Suprapubic skin (tissue), 4 donors: Measurements from ENCODE around the gene LIMS2. TPM values are rescaled to one million over a fixed set of nuclear protein-coding genes. Genes with fewer than 3 reads are reported as not detected.

Experiments used
- DNase-seq, 2 donors: peaks; one replicate each; pipeline ENCODE4 v3.0.0-alpha.2; 2019; ENCODE audit warnings: low spot score in 2 of 2
- H3K27ac ChIP-seq: fragments of 200-600 bp; sonication (generic); one replicate; pipeline ENCODE4 v1.5.1; 2019
- H3K27me3 ChIP-seq: fragments of 200-600 bp; sonication (generic); one replicate; pipeline ENCODE4 v1.5.1; 2019
- H3K36me3 ChIP-seq: fragments of 200-600 bp; sonication (generic); one replicate; pipeline ENCODE4 v1.5.1; 2019
- H3K4me1 ChIP-seq: fragments of 200-600 bp; sonication (generic); one replicate; pipeline ENCODE4 v1.5.1; 2019
- H3K4me3 ChIP-seq: fragments of 200-600 bp; sonication (generic); one replicate; pipeline ENCODE4 v1.5.1; 2019; ENCODE audit warnings: mild to moderate bottlenecking
- H3K9me3 ChIP-seq: fragments of 200-600 bp; sonication (generic); one replicate; pipeline ENCODE4 v1.5.1; 2019
- EP300 ChIP-seq: sonication (generic); formaldehyde crosslinking; IDR thresholded peaks from one replicate; pipeline ENCODE4 v1.6.1; 2017; ENCODE audit warnings: antibody characterized with exemption
- POLR2A ChIP-seq, 2 donors: fragments of 450-650 bp; IDR thresholded peaks; one replicate each; pipeline ENCODE4 v1.6.1; 2017; ENCODE audit warnings: antibody characterized with exemption in 2 of 2, mild to moderate bottlenecking in 2 of 2, moderate library complexity in 2 of 2
- POLR2AphosphoS5 ChIP-seq, 3 donors: sonication (generic); formaldehyde crosslinking; IDR thresholded peaks; one replicate each; pipeline ENCODE4 v1.6.1; 2017; ENCODE audit warnings: antibody characterized with exemption in 3 of 3
- WGBS: methylation state at CpG from one replicate; pipeline ENCODE4 v1.1.5; 2018; 5-methylcytosine and 5-hydroxymethylcytosine counted together
- total RNA-seq, 4 donors: library from RNA; depleted of rRNA; stranded (reverse); fragments of >200 nt; gene quantifications; one replicate each; pipeline ENCODE4 v1.1.0, GENCODE V29; 2016
- TF ChIP-seq, protein P1 (sequence below), 2 donors: fragments of 200-600 bp in 1 of 2; fragments of 450-650 bp in 1 of 2; sonication (generic) in 1 of 2; IDR thresholded peaks; one replicate each; pipeline ENCODE4 v1.5.1; 2016 to 2019; ENCODE audit warnings: antibody characterized with exemption in 2 of 2, mild to moderate bottlenecking in 1 of 2, moderate library complexity in 1 of 2

Gene LIMS2
- total RNA-seq, 4 donors from 2014 or later = 9.2 to 40.0 (median 15.4) TPM

DNA sequence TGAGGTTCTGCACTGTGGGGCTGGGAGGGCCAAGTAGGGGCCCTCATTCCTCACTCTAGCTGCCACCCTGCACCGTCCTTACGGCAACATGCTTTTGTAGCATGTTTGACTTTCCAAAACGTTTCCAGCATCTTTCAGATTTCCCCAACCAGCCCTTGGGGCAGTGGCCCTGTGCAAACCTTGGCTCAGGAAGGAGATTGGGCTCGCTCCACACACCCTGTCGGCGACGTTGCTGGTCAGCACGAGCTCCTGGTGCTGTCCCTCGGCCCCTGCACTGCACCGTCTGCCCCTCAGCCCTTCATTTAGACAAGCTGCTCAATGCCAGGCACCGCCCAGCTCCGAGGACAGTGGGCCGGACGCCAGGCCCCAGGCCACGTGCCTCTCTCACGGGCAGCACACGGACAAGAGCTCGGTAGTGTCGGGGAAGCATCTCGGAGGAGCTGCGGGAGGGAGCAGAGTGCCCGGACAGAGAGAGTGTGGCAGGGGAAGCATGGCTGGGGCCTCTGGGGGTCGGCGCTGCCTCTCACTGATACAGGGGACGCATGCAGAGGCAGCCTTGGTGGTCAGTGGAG lies 22.5 kb downstream of the LIMS2 start:
- H3K4me1 ChIP-seq = peaks cover 26% of the 10 kb centered on the region
- no peak overlapping the region for H3K27ac ChIP-seq
- no peaks in the 10 kb centered on the region for H3K9me3 ChIP-seq
- no peak overlapping the region for H3K4me3 ChIP-seq
- no peak for TF ChIP-seq POLR2AphosphoS5 (IDR thresholded peaks at IDR 0.05)
- TF ChIP-seq, protein P1, sequence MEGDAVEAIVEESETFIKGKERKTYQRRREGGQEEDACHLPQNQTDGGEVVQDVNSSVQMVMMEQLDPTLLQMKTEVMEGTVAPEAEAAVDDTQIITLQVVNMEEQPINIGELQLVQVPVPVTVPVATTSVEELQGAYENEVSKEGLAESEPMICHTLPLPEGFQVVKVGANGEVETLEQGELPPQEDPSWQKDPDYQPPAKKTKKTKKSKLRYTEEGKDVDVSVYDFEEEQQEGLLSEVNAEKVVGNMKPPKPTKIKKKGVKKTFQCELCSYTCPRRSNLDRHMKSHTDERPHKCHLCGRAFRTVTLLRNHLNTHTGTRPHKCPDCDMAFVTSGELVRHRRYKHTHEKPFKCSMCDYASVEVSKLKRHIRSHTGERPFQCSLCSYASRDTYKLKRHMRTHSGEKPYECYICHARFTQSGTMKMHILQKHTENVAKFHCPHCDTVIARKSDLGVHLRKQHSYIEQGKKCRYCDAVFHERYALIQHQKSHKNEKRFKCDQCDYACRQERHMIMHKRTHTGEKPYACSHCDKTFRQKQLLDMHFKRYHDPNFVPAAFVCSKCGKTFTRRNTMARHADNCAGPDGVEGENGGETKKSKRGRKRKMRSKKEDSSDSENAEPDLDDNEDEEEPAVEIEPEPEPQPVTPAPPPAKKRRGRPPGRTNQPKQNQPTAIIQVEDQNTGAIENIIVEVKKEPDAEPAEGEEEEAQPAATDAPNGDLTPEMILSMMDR (IDR thresholded peaks at IDR 0.05) = no peak
- TF ChIP-seq POLR2A (IDR thresholded peaks at IDR 0.05) = no peak
- H3K36me3 ChIP-seq = peaks cover 10% of the 10 kb centered on the region
- no peak for DNase-seq
- WGBS = 80% methylated on average over 19 of the region's 25 CpGs
- H3K27me3 ChIP-seq = no peaks in the 10 kb centered on the region

DNA sequence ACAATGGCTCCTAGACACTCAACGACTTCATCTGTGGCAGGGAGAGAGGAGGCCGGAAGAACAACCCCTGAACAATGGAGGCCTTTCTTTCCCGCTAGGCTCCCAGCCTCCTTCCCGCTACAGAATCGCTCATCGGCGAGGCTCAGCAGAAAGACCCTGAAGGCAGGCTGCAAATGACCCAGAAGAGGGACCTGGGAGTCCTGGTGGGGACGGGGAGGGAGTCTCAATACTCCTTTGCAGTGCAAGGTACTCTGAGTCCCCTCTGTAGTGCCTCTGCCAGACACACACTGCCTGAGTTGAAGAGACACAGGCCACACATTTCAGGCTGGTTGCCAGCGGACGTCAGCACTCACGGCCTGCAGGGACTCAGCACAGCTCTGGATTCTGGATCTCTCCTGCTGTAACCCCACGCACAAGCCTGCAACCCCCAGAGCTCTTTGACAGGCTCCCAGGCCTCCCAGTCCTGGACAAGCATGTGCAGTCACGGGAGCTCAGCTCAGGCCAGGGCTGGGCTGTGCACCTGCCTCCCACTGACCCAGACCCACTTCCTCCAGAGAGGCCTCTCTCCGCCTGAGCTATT lies 23.3 kb downstream of the LIMS2 start:
- WGBS = 91% methylated on average over 10 of the region's 14 CpGs
- H3K4me1 ChIP-seq = peaks cover 33% of the 10 kb centered on the region
- DNase-seq = no peak
- no peaks in the 10 kb centered on the region for H3K27me3 ChIP-seq
- H3K4me3 ChIP-seq = no peak overlapping the region
- TF ChIP-seq EP300 = no peak
- TF ChIP-seq, protein P1 (IDR thresholded peaks at IDR 0.05) = no peak
- TF ChIP-seq POLR2A (IDR thresholded peaks at IDR 0.05) = no peak
- TF ChIP-seq POLR2AphosphoS5 (IDR thresholded peaks at IDR 0.05) = no peak
- no peak overlapping the region for H3K27ac ChIP-seq
- H3K9me3 ChIP-seq = no peaks in the 10 kb centered on the region
- H3K36me3 ChIP-seq = peaks cover 10% of the 10 kb centered on the region

DNA sequence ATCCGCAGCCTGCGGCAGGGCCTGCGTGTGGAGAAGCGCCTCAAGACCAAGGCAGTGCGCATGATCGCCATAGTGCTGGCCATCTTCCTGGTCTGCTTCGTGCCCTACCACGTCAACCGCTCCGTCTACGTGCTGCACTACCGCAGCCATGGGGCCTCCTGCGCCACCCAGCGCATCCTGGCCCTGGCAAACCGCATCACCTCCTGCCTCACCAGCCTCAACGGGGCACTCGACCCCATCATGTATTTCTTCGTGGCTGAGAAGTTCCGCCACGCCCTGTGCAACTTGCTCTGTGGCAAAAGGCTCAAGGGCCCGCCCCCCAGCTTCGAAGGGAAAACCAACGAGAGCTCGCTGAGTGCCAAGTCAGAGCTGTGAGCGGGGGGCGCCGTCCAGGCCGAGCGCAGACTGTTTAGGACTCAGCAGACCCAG lies 23.9 kb downstream of the LIMS2 start:
- Histone ChIP-seq H3K27ac (peak overlapping the region; percentile 23), H3K4me3 (no peak overlapping the region), H3K4me1 (peaks cover 34% of the 10 kb centered on the region), H3K27me3 (no peaks in the 10 kb centered on the region), H3K9me3 (no peaks in the 10 kb centered on the region), H3K36me3 (peaks cover 10% of the 10 kb centered on the region)
- no peak for DNase-seq
- 92% methylated on average over 22 of the region's 29 CpGs for WGBS
- TF ChIP-seq EP300 = no peak
- TF ChIP-seq, protein P1 (IDR thresholded peaks at IDR 0.05) = no peak
- no peak for TF ChIP-seq POLR2AphosphoS5 (IDR thresholded peaks at IDR 0.05)
- TF ChIP-seq POLR2A (IDR thresholded peaks at IDR 0.05) = no peak

DNA sequence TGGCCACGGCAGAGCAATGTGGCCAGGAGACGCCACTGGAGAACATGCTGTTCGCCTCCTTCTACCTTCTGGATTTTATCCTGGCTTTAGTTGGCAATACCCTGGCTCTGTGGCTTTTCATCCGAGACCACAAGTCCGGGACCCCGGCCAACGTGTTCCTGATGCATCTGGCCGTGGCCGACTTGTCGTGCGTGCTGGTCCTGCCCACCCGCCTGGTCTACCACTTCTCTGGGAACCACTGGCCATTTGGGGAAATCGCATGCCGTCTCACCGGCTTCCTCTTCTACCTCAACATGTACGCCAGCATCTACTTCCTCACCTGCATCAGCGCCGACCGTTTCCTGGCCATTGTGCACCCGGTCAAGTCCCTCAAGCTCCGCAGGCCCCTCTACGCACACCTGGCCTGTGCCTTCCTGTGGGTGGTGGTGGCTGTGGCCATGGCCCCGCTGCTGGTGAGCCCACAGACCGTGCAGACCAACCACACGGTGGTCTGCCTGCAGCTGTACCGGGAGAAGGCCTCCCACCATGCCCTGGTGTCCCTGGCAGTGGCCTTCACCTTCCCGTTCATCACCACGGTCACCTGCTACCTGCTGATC lies 24.4 kb downstream of the LIMS2 start:
- H3K36me3 ChIP-seq = peaks cover 10% of the 10 kb centered on the region
- WGBS = 84% methylated on average over 28 of the region's 28 CpGs
- DNase-seq = no peak
- H3K9me3 ChIP-seq = no peaks in the 10 kb centered on the region
- TF ChIP-seq POLR2AphosphoS5 (IDR thresholded peaks at IDR 0.05) (no peak), POLR2A (IDR thresholded peaks at IDR 0.05) (no peak), EP300 (no peak)
- TF ChIP-seq, protein P1 (IDR thresholded peaks at IDR 0.05) = no peak
- no peak overlapping the region for H3K27ac ChIP-seq
- H3K4me3 ChIP-seq = no peak overlapping the region
- H3K4me1 ChIP-seq = peaks cover 34% of the 10 kb centered on the region
- no peaks in the 10 kb centered on the region for H3K27me3 ChIP-seq

DNA sequence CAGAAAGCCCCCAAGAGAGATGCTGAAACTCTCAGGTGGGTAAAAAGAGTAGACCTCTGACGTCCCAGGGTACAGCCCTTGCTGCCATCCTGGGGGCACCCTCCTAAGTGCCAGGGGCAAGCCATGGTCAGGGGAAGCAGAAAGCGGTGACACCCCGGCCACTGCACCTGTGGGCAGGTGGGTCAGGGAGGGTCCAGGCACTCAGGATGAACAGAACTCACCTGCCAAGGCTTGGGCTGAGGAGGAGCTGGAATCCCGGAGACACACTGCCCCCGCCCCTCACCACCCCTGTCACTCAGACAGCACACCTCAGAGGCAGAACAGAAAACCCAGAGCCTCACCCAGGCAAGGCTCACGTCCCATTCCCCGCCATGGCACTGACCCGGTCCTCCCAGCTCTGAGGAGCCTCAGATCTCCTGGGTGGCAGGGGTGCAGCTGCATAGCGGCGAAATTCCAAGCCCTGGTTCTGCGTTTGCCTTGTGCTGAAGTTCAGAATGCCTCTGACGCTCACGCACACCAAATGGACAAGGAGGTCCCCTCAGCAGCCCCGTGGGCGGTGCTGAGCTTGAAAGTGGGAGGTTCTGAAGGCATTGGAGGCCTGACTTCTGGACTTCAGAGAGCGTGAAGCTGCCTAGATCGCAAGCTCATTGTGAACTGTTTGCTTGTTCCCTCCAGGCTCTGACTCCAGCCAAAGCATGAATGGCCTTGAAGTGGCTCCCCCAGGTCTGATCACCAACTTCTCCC lies 25.1 kb downstream of the LIMS2 start:
- Histone ChIP-seq H3K4me1 (peaks cover 37% of the 10 kb centered on the region), H3K27me3 (no peaks in the 10 kb centered on the region), H3K27ac (peak overlapping the region; percentile 34), H3K4me3 (no peak overlapping the region), H3K36me3 (peaks cover 10% of the 10 kb centered on the region), H3K9me3 (no peaks in the 10 kb centered on the region)
- no peak for DNase-seq
- TF ChIP-seq POLR2AphosphoS5 (IDR thresholded peaks at IDR 0.05) (no peak), EP300 (no peak), POLR2A (IDR thresholded peaks at IDR 0.05) (no peak)
- TF ChIP-seq, protein P1 (IDR thresholded peaks at IDR 0.05) = no peak
- WGBS = 54% methylated on average over 12 of the region's 17 CpGs
